GM12801 (cell line): ENCODE data around the gene MTMR2.

ENCODE experiments used
- TF ChIP-seq, protein P1 (sequence below): IDR thresholded peaks from one replicate; pipeline ENCODE4 v1.5.1; 2011; ENCODE audit warnings: control low read depth; ENCODE audit not compliant: insufficient read length; ENCODE audit errors: extremely low read depth

Gene MTMR2

DNA sequence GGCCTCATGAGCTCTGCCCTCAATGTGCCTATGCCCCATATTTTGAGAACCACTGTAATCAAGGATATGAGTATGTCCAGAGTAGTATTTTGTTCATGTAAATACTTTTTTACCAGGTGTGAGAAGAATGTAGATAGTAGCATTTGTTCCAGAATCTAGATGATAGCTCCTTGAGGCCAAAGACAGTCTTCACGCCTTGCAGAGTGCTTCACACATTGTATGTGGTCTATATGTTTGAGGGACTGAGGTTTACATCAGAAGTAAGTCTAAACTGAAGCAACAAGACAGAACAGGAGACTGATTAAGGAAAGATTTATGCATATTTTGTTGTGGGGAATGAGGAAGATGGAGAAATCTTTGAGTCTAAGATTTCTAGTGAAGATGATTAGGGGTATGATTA lies 121.1 kb downstream of the MTMR2 start:
- TF ChIP-seq, protein P1, sequence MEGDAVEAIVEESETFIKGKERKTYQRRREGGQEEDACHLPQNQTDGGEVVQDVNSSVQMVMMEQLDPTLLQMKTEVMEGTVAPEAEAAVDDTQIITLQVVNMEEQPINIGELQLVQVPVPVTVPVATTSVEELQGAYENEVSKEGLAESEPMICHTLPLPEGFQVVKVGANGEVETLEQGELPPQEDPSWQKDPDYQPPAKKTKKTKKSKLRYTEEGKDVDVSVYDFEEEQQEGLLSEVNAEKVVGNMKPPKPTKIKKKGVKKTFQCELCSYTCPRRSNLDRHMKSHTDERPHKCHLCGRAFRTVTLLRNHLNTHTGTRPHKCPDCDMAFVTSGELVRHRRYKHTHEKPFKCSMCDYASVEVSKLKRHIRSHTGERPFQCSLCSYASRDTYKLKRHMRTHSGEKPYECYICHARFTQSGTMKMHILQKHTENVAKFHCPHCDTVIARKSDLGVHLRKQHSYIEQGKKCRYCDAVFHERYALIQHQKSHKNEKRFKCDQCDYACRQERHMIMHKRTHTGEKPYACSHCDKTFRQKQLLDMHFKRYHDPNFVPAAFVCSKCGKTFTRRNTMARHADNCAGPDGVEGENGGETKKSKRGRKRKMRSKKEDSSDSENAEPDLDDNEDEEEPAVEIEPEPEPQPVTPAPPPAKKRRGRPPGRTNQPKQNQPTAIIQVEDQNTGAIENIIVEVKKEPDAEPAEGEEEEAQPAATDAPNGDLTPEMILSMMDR = no peak

DNA sequence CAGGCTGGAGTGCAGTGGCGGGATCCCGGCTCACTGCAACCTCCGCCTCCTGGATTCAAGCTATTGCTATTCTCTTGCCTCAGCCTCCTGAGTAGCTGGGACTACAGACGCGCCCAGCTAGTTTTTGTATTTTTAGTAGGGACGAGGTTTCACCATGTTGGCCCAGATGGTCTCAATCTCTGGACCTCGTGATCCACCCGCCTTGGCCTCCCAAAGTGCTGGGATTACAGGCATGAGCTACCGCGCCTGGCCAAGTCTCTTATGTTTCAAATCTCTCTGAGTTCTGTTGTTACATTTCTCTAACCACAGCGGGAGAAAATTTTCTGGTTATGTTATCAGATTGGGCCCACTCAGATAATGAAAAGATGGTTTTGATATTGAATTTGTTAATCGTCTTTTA lies 123.5 kb downstream of the MTMR2 start:
- TF ChIP-seq, protein P1 = no peak

DNA sequence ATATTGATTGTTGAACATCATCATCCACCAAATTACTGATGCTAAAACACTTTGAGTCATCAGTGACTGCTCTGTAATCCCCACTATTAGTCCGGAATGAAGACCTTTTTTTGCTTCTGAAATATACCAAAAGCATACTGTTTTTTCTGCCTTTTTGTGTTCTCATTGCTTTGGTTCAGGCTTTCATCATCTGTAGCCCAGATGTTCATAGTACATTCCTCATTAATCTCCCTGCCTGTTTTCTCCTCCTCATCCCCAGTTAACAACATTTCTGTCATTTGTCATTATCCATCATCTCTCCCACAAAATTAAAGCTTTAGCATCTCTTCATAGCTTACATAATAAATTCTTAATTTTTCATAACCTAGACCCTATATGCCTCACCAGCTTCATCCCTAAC lies 124.4 kb downstream of the MTMR2 start:
- TF ChIP-seq, protein P1 = no peak

DNA sequence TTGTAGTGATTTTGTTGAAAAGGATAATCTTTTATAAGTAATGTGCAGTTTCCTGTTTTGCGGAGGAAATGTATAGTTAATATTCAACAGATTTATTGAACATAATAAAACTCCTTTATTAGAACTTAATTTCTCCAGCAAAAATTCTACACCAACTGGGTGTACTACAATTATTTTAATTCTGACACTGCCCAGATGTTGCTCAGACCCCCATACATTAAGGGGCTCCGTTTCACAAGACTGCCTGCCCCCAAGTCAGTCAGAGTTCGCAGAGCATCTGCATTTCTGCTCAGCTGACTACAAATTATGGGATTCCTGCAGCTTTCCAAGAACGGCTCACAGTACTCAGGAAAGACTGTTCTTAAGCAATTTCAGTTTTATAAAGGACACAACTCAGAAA lies 127.4 kb downstream of the MTMR2 start:
- TF ChIP-seq, protein P1 = no peak

DNA sequence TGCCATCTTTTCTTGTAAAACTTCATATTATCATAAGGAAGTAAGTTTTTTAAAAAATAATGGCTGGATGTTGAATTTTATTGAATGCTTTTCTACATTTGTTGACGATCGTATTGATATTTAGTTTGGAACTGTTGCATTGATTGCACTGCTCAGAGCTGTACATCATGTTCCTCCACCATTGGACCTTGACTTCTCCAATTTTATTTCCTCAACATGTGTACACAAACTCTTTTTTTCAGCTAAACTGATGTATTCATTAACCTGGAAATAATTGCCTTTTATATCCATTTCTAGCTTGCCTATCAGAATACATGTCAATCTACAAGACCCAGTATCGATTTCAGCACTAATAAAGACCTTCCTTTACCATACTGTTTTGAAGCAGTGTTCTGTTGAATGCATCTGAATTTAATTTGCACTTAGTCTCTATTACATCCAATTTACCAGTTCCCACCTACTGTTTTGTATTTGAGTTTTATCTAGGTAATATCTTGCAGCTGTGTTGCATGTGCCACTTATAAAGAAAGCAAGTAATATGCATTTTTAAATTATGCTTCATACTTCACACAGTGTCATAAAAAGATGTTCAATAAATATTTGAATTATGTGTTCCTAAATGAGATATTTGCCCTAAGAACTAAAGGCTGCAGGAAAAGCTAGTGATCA lies 128.1 kb downstream of the MTMR2 start:
- TF ChIP-seq, protein P1 = no peak

DNA sequence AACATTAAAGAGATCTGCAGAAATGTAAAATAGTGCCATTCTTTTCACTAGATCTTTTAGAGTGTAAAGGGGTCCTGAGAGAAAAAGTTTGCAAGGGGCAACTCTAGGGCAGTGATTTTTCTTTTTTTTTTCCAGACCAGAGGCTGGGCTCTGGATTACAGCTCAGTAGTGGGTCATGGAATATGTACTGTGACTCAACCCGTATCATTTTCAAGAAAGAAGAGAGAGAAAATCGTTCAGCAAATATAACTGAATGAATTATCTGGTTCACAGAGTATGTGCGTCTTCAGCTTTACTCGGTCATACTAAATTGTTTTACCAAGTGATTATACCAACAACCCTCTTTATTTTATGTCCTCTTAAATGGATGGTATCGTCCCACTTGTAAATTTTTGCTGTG lies 129.8 kb downstream of the MTMR2 start:
- TF ChIP-seq, protein P1 = no peak

DNA sequence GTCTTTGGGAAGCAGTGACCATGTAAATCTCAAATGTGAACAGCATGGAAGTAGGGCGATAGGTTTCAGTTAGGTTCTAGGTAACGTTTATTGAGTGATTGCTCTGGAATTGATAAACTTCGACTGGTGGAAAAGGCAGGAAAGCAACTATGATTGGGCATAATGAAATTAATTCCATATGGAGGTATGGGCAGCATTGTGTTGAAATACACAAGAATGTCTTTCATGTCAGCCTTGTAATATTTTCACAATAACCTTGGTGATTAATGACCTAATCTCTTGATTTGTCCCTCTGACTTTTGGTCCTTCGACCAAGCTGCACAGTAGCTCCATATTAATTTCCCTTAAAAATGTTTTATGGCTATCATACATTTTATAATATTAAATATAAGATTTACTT lies 130.8 kb downstream of the MTMR2 start:
- TF ChIP-seq, protein P1 = no peak
